Measurements from ENCODE around the gene NSUN2. TPM values are rescaled to one million over a fixed set of nuclear protein-coding genes. Genes with fewer than 3 reads are reported as not detected.

The NSUN2 gene
- total RNA-seq, 6 experiments from 2014 or later = 24.6 to 42.5 (median 29.1) TPM

- no peak overlapping the region for H3K27ac ChIP-seq
- WGBS (ENCODE audit: insufficient coverage, low coverage, low lambda C conversion rate, missing lambda C conversion rate) = 34% methylated on average over 20 of the region's 20 CpGs
- no peak for TF ChIP-seq CTCF (IDR thresholded peaks at IDR 0.05)
- TF ChIP-seq POLR2A (IDR thresholded peaks at IDR 0.05) = no peak
- H3K4me1 ChIP-seq = peaks cover 0 to 5% (median 0%) of the 10 kb centered on the region in 4 donors
- peaks cover 12 to 89% (median 31%) of the 10 kb centered on the region in 4 donors for H3K36me3 ChIP-seq
- intact Hi-C loops (cut with DNase I) = no loop called here
- H3K27me3 ChIP-seq = no peaks in the 10 kb centered on the region
- H3K4me3 ChIP-seq = no peak overlapping the region
- ATAC-seq = peak in 3 of 4 donors; percentile 53 to 82 (median 65)
- H3K9me3 ChIP-seq = no peaks in the 10 kb centered on the region
- no peak for DNase-seq
Observed at GRCh38 chr5:6611334-6612256, 21.2 kb downstream of the NSUN2 start.

- H3K9me3 ChIP-seq = no peaks in the 10 kb centered on the region
- H3K4me3 ChIP-seq = no peak overlapping the region
- DNase-seq (no peak), ATAC-seq (no peak)
- intact Hi-C loops (cut with DNase I) = no loop called here
- peaks cover 0 to 23% (median 6%) of the 10 kb centered on the region in 4 donors for H3K4me1 ChIP-seq
- peaks cover 5 to 76% (median 22%) of the 10 kb centered on the region in 4 donors for H3K36me3 ChIP-seq
- TF ChIP-seq CTCF (IDR thresholded peaks at IDR 0.05) (no peak), POLR2A (IDR thresholded peaks at IDR 0.05) (no peak)
- no peaks in the 10 kb centered on the region for H3K27me3 ChIP-seq
- H3K27ac ChIP-seq = peak overlapping the region in 2 of 3 donors; percentile 1 to 54
- WGBS (ENCODE audit: insufficient coverage, low coverage, low lambda C conversion rate, missing lambda C conversion rate) = 93% methylated on average over 3 of the region's 3 CpGs
Observed at GRCh38 chr5:6608016-6608415, 24.8 kb downstream of the NSUN2 start.

- Histone ChIP-seq H3K27ac (peak overlapping the region in 2 of 3 donors; percentile 1 to 54), H3K4me1 (peaks cover 0 to 25% (median 6%) of the 10 kb centered on the region in 4 donors), H3K27me3 (no peaks in the 10 kb centered on the region), H3K9me3 (no peaks in the 10 kb centered on the region), H3K36me3 (peaks cover 5 to 80% (median 23%) of the 10 kb centered on the region in 4 donors), H3K4me3 (no peak overlapping the region)
- DNase-seq = no peak
- 76% methylated on average over 5 of the region's 5 CpGs for whole genome bisulfite sequencing (ENCODE audit: insufficient coverage, low coverage, low lambda C conversion rate, missing lambda C conversion rate)
- intact Hi-C loops (cut with DNase I) = no loop called here
- ATAC-seq = no peak
- TF ChIP-seq POLR2A (IDR thresholded peaks at IDR 0.05) (no peak), CTCF (IDR thresholded peaks at IDR 0.05) (no peak)
Observed at GRCh38 chr5:6607559-6607936, 25.3 kb downstream of the NSUN2 start.

- ATAC-seq = no peak
- Histone ChIP-seq H3K27ac (peak overlapping the region in 1 of 3 donors; percentile 54), H3K9me3 (no peaks in the 10 kb centered on the region), H3K27me3 (no peaks in the 10 kb centered on the region), H3K36me3 (peaks cover 5 to 81% (median 27%) of the 10 kb centered on the region in 4 donors), H3K4me1 (peaks cover 0 to 21% (median 6%) of the 10 kb centered on the region in 4 donors), H3K4me3 (no peak overlapping the region)
- intact Hi-C loops (cut with DNase I) = no loop called here
- DNase-seq = no peak
- TF ChIP-seq CTCF (IDR thresholded peaks at IDR 0.05) (no peak), POLR2A (IDR thresholded peaks at IDR 0.05) (no peak)
- WGBS (ENCODE audit: insufficient coverage, low coverage, low lambda C conversion rate, missing lambda C conversion rate) = 85% methylated on average over 8 of the region's 9 CpGs
Observed at GRCh38 chr5:6606884-6607558, 25.8 kb downstream of the NSUN2 start.
